Measurements from ENCODE around the gene DVL1. TPM values are rescaled to one million over a fixed set of nuclear protein-coding genes. Genes with fewer than 3 reads are reported as not detected.

Gene DVL1
- total RNA-seq, 2 donors from 2014 or later, result 57.2 to 69.0 TPM

- intact Hi-C loops (cut with DNase I, micrococcal nuclease), result no loop called here
- DNase-seq, result peak; percentile 88 to 89
- ATAC-seq, result peak; percentile 65
Observed at GRCh38 chr1:1307923-1308755, 41.1 kb downstream of the DVL1 start, which contains the start of the genes ACAP3 and PUSL1. ACAP3 (minus strand) TSS chr1:1307930; CDS start chr1:1307815, 115 bp downstream. PUSL1 (plus strand) TSS chr1:1308597; CDS start chr1:1308644, 47 bp downstream.

DNA sequence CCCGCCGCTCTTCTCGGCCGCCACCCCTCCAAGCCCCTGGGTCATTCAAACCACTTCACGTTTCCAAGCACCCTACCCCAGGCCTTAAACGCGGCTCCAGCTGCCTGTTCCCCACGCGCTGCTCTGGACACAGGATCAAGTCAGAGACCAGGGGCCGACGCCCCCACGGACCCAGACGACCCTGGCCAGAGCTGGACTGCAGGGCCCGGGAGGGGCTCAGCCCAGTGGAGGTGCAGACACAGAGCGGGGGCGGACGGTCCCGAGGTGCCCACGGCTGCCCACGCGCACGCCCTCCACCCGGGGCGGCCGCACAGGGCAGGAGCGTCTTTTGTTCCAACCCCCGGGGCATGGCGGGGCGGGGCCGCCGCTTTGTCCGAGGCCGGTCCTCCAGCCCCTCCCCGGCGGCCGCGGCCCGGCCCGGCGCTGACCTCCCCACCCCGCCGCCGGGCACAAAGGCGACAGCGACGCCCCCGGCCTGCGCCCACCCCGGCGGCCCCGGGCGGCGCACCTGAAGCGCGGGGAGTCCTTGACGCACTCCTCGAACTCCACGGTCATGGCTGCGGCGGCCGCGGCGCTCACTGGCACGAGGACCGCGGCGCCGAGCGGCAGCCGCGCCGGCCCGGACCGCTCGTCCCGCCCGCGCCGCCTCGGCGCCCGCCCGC is 41.8 kb downstream of the DVL1 start:
- DNase-seq (peak in 1 of 2 donors; percentile 75), ATAC-seq (no peak)
- intact Hi-C loops (cut with DNase I, micrococcal nuclease), result no loop called here

GRCh38 chr1:1306661-1307260 is 42.5 kb downstream of the DVL1 start:
- no peak for ATAC-seq
- intact Hi-C loops (cut with DNase I, micrococcal nuclease), result no loop called here
- DNase-seq, result no peak

GRCh38 chr1:1306070-1306660 is 43.1 kb downstream of the DVL1 start:
- ATAC-seq (no peak), DNase-seq (no peak)
- intact Hi-C loops (cut with DNase I, micrococcal nuclease), result no loop called here

GRCh38 chr1:1305300-1306069 is 43.7 kb downstream of the DVL1 start:
- intact Hi-C loops (cut with DNase I, micrococcal nuclease), result no loop called here
- ATAC-seq, result peak; percentile 42
- DNase-seq, result peak; percentile 85 to 90

DNA sequence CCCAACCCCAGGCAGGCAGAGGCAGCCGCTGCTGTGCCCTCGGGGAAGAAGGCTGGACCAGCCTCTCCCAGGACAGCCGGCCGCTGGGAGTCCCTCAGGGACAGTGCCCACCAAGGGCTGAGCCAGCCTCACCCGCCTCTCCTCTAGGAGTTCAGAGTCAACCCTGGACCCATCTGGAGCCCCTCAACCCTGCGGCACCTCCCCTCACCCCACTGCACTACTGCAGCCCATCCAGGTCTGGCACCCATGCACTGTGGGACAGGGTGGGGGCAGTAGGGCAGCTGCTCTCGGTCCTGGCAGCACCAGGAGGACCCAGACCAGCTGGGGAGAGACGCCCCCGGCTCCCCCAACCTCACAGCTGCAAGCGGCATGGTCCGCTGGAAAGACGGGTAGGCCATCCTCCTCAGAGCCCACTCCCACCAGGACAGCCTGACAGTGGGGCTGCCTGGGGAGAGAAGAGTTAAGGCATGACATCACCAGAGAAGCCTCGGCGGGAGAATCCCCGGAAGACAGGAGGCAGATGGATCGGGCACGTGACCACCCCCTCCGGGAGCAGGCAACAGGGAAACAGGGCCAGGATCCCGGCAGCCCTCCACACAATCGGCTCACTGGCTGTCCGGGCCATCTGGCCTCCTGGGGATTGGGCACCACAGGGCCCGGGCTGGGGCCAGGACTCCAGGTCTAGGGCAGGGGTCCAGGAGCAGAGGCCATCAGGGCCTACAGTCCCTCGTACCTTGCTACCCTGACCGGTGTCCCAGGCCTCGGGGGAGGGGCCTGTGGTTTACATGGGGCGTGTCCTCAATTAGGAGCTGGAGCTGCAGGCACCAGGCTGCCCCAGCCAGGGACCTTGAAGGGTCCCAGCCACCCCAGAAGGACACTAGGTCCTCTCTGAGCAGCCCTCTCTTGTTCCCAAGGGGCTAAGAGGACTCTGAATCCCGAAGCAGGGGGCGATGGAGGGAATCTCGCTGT is 44.6 kb downstream of the DVL1 start:
- intact Hi-C loops (cut with DNase I, micrococcal nuclease), result no loop called here
- peak; percentile 79 to 84 for DNase-seq
- ATAC-seq, result peak; percentile 9

DNA sequence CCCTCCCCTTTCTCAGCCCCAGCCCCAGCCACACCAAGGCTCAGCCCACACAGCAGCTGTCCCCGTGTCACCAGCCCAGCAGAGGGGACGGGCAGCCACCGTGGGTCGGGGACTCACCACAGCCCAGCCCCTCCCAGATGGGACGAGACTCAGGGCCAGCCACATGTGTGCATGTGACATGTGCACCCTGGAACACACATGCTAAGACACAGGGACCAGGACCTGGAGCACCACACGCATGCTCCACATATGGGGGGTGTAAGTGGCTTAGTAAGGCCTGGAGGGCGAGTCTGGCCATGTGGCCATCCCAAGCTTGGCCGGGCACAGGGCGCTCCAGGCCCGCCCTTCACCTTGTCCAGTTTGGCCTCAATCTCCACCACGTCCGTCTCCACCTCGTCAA is 45.5 kb downstream of the DVL1 start:
- ATAC-seq (no peak), DNase-seq (no peak)
- intact Hi-C loops (cut with DNase I, micrococcal nuclease), result no loop called here

DNA sequence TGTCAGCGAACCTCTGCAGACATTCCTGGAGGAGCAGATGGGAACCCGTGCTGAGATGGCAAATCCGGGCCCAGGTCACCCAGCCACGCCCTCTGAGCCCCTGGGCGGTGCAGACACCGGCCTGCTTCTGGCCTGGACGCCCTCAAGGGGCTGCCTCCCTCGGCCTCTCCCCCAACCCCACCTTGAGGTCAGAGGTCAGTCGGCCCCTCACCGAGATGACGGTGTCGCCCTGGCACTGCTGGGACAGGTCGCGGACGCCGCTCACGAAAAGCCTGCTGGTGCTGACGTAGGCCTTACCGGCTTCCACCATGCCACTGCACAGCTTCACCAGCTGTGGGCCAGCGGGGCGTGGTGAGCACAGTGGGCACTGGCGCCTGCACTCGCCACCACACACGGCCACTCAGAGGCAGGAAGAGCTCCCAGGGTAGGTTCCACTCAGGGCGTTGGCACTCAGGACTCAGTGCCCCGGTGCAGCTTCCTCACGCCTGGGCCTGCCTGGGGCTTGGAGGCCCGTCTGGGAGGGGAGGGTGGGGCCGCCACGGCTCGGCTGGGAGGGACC is 46.2 kb downstream of the DVL1 start:
- intact Hi-C loops (cut with DNase I, micrococcal nuclease), result no loop called here
- DNase-seq, result no peak
- ATAC-seq, result no peak

GRCh38 chr1:1302006-1302430 is 47.2 kb downstream of the DVL1 start:
- DNase-seq, result no peak
- ATAC-seq, result no peak
- intact Hi-C loops (cut with DNase I, micrococcal nuclease), result no loop called here

DNA sequence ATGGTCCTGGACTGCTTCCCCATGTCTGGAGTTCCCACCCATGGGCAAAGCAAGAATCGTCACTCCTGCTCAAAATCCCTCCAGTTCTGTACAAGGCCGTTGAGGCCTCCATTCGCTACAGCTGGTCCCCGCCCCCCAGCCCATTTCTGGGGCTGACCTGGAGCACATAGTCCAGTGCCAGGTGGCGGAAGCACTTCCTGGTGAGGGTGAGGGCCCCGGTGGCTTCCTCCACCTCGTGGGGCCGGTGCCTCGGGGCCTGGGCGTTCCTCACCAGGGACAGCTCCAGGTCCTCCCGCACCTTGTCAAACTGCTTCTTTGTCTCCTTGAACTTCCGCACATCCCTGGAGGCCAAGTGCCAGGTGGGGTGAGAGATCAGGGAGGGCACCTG is 48.9 kb downstream of the DVL1 start:
- intact Hi-C loops (cut with DNase I, micrococcal nuclease), result no loop called here
- ATAC-seq (no peak), DNase-seq (no peak)

- intact Hi-C loops (cut with DNase I, micrococcal nuclease), result no loop called here
Observed at GRCh38 chr1:1299686-1300351, 49.4 kb downstream of the DVL1 start.

GRCh38 chr1:1298861-1299685 is 50.1 kb downstream of the DVL1 start:
- ATAC-seq (no peak), DNase-seq (no peak)
- intact Hi-C loops (cut with DNase I, micrococcal nuclease), result no loop called here

More at GRCh38 chr1:1299686-1300351, 49.4 kb downstream of the DVL1 start:
- DNase-seq (no peak), ATAC-seq (no peak)

DNA sequence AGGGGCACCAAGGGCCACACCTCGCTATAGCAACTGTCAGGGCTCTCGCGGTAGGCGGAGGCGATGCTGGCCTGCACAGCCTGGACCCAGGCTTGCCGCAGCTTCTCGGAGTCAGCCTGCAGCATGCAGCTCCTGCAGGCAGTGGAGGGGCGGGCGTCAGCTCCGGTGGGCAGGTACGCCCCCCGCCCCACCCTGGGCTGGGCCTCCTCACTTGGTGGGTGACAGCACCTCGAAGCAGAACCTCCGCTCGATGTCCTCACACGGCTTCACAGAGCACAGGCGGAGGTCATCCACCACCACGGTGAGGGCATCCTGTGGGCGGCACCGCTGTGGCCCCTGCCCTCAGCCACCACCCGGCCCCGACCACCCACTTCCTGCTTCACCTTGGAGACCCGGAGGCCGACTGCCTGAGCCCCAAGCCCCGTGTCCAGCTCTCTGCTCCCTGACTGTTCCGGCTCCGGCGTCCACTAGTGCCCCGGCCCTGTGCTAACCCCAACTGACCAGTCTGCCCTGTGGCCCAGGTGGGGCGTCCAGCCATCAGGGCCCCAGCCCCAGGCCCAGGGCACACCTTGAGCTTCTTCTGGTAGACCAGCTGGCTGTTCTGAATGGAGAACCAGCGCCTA is 51.3 kb downstream of the DVL1 start:
- DNase-seq, result no peak
- no peak for ATAC-seq
- intact Hi-C loops (cut with DNase I, micrococcal nuclease), result no loop called here

- intact Hi-C loops (cut with DNase I, micrococcal nuclease), result no loop called here
- ATAC-seq (no peak), DNase-seq (no peak)
Observed at GRCh38 chr1:1296070-1297061, 52.9 kb downstream of the DVL1 start.
